Muscle layer of duodenum (tissue), 2 donors: ENCODE measurements around the gene UBAP2L.
"Not testable (repeated sequence)": the region's sequence is repeated elsewhere in the genome, so short reads cannot be mapped to it uniquely, and the experiment has no call there.

Experiments
- H3K27ac ChIP-seq: one replicate; pipeline ENCODE4 v1.7.0; 2013; ENCODE audit warnings: mild to moderate bottlenecking, low read length
- H3K27me3 ChIP-seq: one replicate; pipeline ENCODE4 v1.7.0; 2013; ENCODE audit warnings: low read depth, mild to moderate bottlenecking, control low read depth, low read length
- H3K36me3 ChIP-seq, 2 donors: one replicate each; pipeline ENCODE4 v1.7.0; 2013; ENCODE audit warnings: low read length in 2 of 2, control low read depth in 1 of 2, mild to moderate bottlenecking in 1 of 2; ENCODE audit not compliant: insufficient read depth in 2 of 2, control insufficient read depth in 1 of 2
- H3K4me1 ChIP-seq, 2 donors: one replicate each; pipeline ENCODE4 v1.7.0; 2013; ENCODE audit warnings: low read length in 2 of 2, mild to moderate bottlenecking in 2 of 2, control low read depth in 1 of 2, moderate library complexity in 1 of 2; ENCODE audit not compliant: insufficient read depth in 2 of 2, control insufficient read depth in 1 of 2
- H3K4me3 ChIP-seq, 2 donors: one replicate each; pipeline ENCODE4 v1.7.0; 2013; ENCODE audit warnings: low read length in 2 of 2, low read depth in 1 of 2, mild to moderate bottlenecking in 1 of 2
- H3K9me3 ChIP-seq, 2 donors: one replicate each; pipeline ENCODE4 v1.7.0; 2013; ENCODE audit warnings: low read length in 2 of 2, control low read depth in 1 of 2, mild to moderate bottlenecking in 1 of 2; ENCODE audit not compliant: control insufficient read depth in 1 of 2
- donor health status: healthy.

UBAP2L gene

GRCh38 chr1:154287591-154287990 lies 66.8 kb downstream of the UBAP2L start:
- not testable (repeated sequence) for H3K27ac ChIP-seq, H3K4me3 ChIP-seq, H3K4me1 ChIP-seq, H3K27me3 ChIP-seq, H3K36me3 ChIP-seq, H3K9me3 ChIP-seq

- no peaks in the 10 kb centered on the region for H3K9me3 ChIP-seq
- H3K4me3 ChIP-seq = no peak overlapping the region
- no peaks in the 10 kb centered on the region for H3K4me1 ChIP-seq
- no peaks in the 10 kb centered on the region for H3K36me3 ChIP-seq
- H3K27me3 ChIP-seq = no peaks in the 10 kb centered on the region
- H3K27ac ChIP-seq = no peak overlapping the region
Measured at GRCh38 chr1:154288661-154289060, 67.9 kb downstream of the UBAP2L start.

- Histone ChIP-seq H3K27ac (no peak overlapping the region), H3K4me1 (no peaks in the 10 kb centered on the region), H3K9me3 (peaks cover 4 to 11% of the 10 kb centered on the region in 2 donors), H3K4me3 (no peak overlapping the region), H3K36me3 (no peaks in the 10 kb centered on the region), H3K27me3 (no peaks in the 10 kb centered on the region)
Measured at GRCh38 chr1:154290921-154291320, 70.2 kb downstream of the UBAP2L start.

- H3K27me3 ChIP-seq = no peaks in the 10 kb centered on the region
- no peaks in the 10 kb centered on the region for H3K36me3 ChIP-seq
- H3K9me3 ChIP-seq = peaks cover 4 to 12% of the 10 kb centered on the region in 2 donors
- no peak overlapping the region for H3K4me3 ChIP-seq
- H3K4me1 ChIP-seq = no peaks in the 10 kb centered on the region
- H3K27ac ChIP-seq = no peak overlapping the region
Measured at GRCh38 chr1:154295408-154296235, 74.9 kb downstream of the UBAP2L start.

GRCh38 chr1:154301582-154301981 lies 80.8 kb downstream of the UBAP2L start:
- H3K36me3 ChIP-seq = no peaks in the 10 kb centered on the region
- no peaks in the 10 kb centered on the region for H3K9me3 ChIP-seq
- H3K4me3 ChIP-seq = no peak overlapping the region
- H3K27ac ChIP-seq = no peak overlapping the region
- no peaks in the 10 kb centered on the region for H3K4me1 ChIP-seq
- H3K27me3 ChIP-seq = no peaks in the 10 kb centered on the region

GRCh38 chr1:154304664-154305337 lies 84.0 kb downstream of the UBAP2L start:
- H3K27ac ChIP-seq = no peak overlapping the region

GRCh38 chr1:154306151-154306550 lies 85.4 kb downstream of the UBAP2L start:
- Histone ChIP-seq H3K36me3 (no peaks in the 10 kb centered on the region), H3K27ac (no peak overlapping the region), H3K9me3 (no peaks in the 10 kb centered on the region), H3K27me3 (no peaks in the 10 kb centered on the region), H3K4me1 (no peaks in the 10 kb centered on the region), H3K4me3 (no peak overlapping the region)

More at GRCh38 chr1:154304664-154305337, 84.0 kb downstream of the UBAP2L start:
- Histone ChIP-seq H3K27me3 (no peaks in the 10 kb centered on the region), H3K36me3 (no peaks in the 10 kb centered on the region), H3K4me3 (no peak overlapping the region), H3K9me3 (no peaks in the 10 kb centered on the region), H3K4me1 (no peaks in the 10 kb centered on the region)

- H3K4me3 ChIP-seq, H3K27me3 ChIP-seq, H3K27ac ChIP-seq, H3K36me3 ChIP-seq, H3K9me3 ChIP-seq, H3K4me1 ChIP-seq: not testable (repeated sequence)
Measured at GRCh38 chr1:154307670-154308270, 87.0 kb downstream of the UBAP2L start.

GRCh38 chr1:154309136-154309535 lies 88.4 kb downstream of the UBAP2L start:
- not testable (repeated sequence) for H3K4me3 ChIP-seq, H3K9me3 ChIP-seq, H3K27ac ChIP-seq, H3K4me1 ChIP-seq, H3K27me3 ChIP-seq, H3K36me3 ChIP-seq

- H3K4me1 ChIP-seq, H3K36me3 ChIP-seq, H3K4me3 ChIP-seq, H3K27me3 ChIP-seq, H3K27ac ChIP-seq, H3K9me3 ChIP-seq: not testable (repeated sequence)
Measured at GRCh38 chr1:154312229-154313065, 91.7 kb downstream of the UBAP2L start.

- Histone ChIP-seq H3K4me1 (no peaks in the 10 kb centered on the region), H3K27me3 (no peaks in the 10 kb centered on the region), H3K36me3 (no peaks in the 10 kb centered on the region), H3K4me3 (no peak overlapping the region), H3K27ac (no peak overlapping the region), H3K9me3 (peaks cover 0 to 4% of the 10 kb centered on the region in 2 donors)
Measured at GRCh38 chr1:154313066-154313356, 92.3 kb downstream of the UBAP2L start.
